Measurements from ENCODE around the gene SFTA2.

- TF ChIP-seq CTCF (optimal IDR thresholded peaks at IDR 0.05 in 1 of 3, IDR thresholded peaks at IDR 0.05 in 1 of 3, conservative IDR thresholded peaks at IDR 0.05 in 1 of 3; ENCODE audit: extremely low read depth in 1 of 3, insufficient read depth in 2 of 3, low read length in 3 of 3) (no peak), EZH2 (IDR thresholded peaks at IDR 0.05; ENCODE audit: low read length) (no peak)
Observed at GRCh38 chr6:30891816-30892538, 40.0 kb downstream of the SFTA2 start.

All from keratinocyte (primary cell).